Thyroid gland (tissue), 4 donors: ENCODE data around the gene MYMX. TPM values are rescaled to one million over a fixed set of nuclear protein-coding genes. Genes with fewer than 3 reads are reported as not detected.
"Not testable (repeated sequence)": the region's sequence is repeated elsewhere in the genome, so short reads cannot be mapped to it uniquely, and the experiment has no call there.

Experiments
- DNase-seq, 2 donors: peaks; one replicate each; pipeline ENCODE4 v3.0.0-alpha.2; 2019
- H3K27ac ChIP-seq, 3 donors: fragments of 200-600 bp; sonication (generic); 1 replicate in 2 of 3; 2 replicates in 1 of 3; pipeline ENCODE4 v1.5.1; 2016 to 2019; ENCODE audit warnings: mild to moderate bottlenecking in 1 of 3, moderate library complexity in 1 of 3
- H3K27me3 ChIP-seq: fragments of 200-600 bp; sonication (generic); one replicate; pipeline ENCODE4 v1.5.1; 2019
- H3K36me3 ChIP-seq, 2 donors: fragments of 200-600 bp; sonication (generic); one replicate each; pipeline ENCODE4 v1.5.1; 2016 to 2019
- H3K4me1 ChIP-seq, 2 donors: fragments of 200-600 bp; sonication (generic); one replicate each; pipeline ENCODE4 v1.5.1; 2017 to 2019
- H3K4me3 ChIP-seq, 3 donors: fragments of 200-600 bp; sonication (generic); replicated peaks in 1 of 3; 1 replicate in 2 of 3; 2 replicates in 1 of 3; pipeline ENCODE4 v1.5.1; 2016; ENCODE audit warnings: mild to moderate bottlenecking in 1 of 3
- H3K9me3 ChIP-seq: fragments of 200-600 bp; sonication (generic); one replicate; pipeline ENCODE4 v1.5.1; 2017
- POLR2A ChIP-seq, 2 donors: fragments of 450-650 bp; IDR thresholded peaks; one replicate each; pipeline ENCODE4 v1.6.1; 2017; ENCODE audit warnings: antibody characterized with exemption in 2 of 2, mild to moderate bottlenecking in 2 of 2, moderate library complexity in 1 of 2
- WGBS, 2 donors: methylation state at CpG; one replicate each; pipeline ENCODE4 v1.1.5; 2017; 5-methylcytosine and 5-hydroxymethylcytosine counted together
- intact Hi-C: fragments of 100-400 bp; cut with DNase I; formaldehyde crosslinking; loops from one replicate; pipeline ENCODE4 v1.15.1; 2023
- total RNA-seq, 4 donors: library from RNA; depleted of rRNA; stranded (reverse); fragments of >200 nt; gene quantifications; one replicate each; pipeline ENCODE4 v1.2.3, GENCODE V29; 2016
- TF ChIP-seq, protein P1 (sequence below), 6 experiments: fragments of 200-600 bp in 3 of 6; fragments of 450-650 bp in 3 of 6; sonication (generic) in 3 of 6; IDR thresholded peaks; one replicate each; pipeline ENCODE4 v1.5.1; 2016 to 2019; ENCODE audit warnings: antibody characterized with exemption in 6 of 6, mild to moderate bottlenecking in 2 of 6, inconsistent platforms in 1 of 6, moderate library complexity in 1 of 6

MYMX gene
- total RNA-seq, 4 donors from 2014 or later, result not detected

DNA sequence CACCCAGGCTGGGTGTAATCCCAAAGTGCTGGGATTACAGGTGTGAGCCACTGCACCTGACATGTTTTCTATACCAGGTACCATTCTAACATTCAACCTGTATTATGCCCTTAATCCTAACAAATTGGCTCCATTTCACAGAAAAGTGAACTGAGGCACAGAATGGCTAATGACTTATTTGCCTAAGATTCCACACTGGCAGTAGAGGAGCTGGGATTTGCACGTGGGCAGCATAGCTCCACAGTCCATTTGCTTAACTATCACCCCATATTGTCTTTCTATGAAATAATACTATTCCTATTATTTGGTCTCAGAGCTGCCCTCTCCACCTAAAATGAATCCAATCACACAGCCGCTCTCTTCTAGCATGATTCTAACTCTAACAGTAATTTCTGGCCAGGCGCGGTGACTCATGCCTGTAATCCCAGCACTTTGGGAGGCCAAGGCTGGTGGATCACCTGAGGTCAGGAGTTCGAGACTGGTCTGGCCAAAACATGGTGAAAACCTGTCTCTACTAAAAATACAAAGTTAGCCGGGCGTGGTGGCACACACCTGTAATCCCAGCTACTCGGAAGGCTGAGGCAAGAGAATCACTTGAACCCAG, 23.3 kb upstream of the MYMX start:
- no peak overlapping the region for H3K27ac ChIP-seq
- no peaks in the 10 kb centered on the region for H3K36me3 ChIP-seq
- no peak overlapping the region for H3K4me3 ChIP-seq
- no peaks in the 10 kb centered on the region for H3K27me3 ChIP-seq
- H3K4me1 ChIP-seq, result no peaks in the 10 kb centered on the region
- no peak for DNase-seq
- no peaks in the 10 kb centered on the region for H3K9me3 ChIP-seq
- TF ChIP-seq POLR2A (IDR thresholded peaks at IDR 0.05), result no peak
- TF ChIP-seq, protein P1, sequence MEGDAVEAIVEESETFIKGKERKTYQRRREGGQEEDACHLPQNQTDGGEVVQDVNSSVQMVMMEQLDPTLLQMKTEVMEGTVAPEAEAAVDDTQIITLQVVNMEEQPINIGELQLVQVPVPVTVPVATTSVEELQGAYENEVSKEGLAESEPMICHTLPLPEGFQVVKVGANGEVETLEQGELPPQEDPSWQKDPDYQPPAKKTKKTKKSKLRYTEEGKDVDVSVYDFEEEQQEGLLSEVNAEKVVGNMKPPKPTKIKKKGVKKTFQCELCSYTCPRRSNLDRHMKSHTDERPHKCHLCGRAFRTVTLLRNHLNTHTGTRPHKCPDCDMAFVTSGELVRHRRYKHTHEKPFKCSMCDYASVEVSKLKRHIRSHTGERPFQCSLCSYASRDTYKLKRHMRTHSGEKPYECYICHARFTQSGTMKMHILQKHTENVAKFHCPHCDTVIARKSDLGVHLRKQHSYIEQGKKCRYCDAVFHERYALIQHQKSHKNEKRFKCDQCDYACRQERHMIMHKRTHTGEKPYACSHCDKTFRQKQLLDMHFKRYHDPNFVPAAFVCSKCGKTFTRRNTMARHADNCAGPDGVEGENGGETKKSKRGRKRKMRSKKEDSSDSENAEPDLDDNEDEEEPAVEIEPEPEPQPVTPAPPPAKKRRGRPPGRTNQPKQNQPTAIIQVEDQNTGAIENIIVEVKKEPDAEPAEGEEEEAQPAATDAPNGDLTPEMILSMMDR (IDR thresholded peaks at IDR 0.05), result no peak
- WGBS, 2 donors, result 88 to 92% methylated on average over 8 of the region's 8 CpGs
- intact Hi-C loops, result no loop called here

DNA sequence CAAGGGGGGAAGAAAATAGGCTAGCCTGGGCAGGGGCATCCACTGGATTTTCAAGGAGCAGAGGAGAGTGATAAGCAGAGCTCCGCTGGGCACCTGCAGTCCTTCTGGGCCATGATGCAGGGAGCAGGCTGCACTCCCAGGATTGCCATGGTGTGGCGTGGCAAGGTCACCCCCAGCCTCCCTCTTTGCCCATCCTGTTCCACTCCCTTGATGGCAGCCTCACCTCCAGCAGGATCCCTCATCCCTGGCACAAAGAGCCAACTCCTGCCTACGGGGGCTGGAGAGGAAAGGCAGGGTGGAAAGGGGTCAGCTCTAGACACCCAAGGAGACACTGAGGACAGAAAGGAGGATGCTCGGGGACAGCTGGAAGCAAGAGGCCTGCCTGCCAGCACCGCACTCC, 22.4 kb upstream of the MYMX start:
- WGBS, 2 donors, result 84 to 91% methylated on average over 5 of the region's 5 CpGs
- H3K4me1 ChIP-seq, result no peaks in the 10 kb centered on the region
- intact Hi-C loops, result no loop called here
- no peaks in the 10 kb centered on the region for H3K9me3 ChIP-seq
- TF ChIP-seq, protein P1 (IDR thresholded peaks at IDR 0.05), result no peak
- no peak for TF ChIP-seq POLR2A (IDR thresholded peaks at IDR 0.05)
- H3K27ac ChIP-seq, result no peak overlapping the region
- no peaks in the 10 kb centered on the region for H3K27me3 ChIP-seq
- H3K36me3 ChIP-seq, result no peaks in the 10 kb centered on the region
- DNase-seq, result no peak
- H3K4me3 ChIP-seq, result no peak overlapping the region

DNA sequence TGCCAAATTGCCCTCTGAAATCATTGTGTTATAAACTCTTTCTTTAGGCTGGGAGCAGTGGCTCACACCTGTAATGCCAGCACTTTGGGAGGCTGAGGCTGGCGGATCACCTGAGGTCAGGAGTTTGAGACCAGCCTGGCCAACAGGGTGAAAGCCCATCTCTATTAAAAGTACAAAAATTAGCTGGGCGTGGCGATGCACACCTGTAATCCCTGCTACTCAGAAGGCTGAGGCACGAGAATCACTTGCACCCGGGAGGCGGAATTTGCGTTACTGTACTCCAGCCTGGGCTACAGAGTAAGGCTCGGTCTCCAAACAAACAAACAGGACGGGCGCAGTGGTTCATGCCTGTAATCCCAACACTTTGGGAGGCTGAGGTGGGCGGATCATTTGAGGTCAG, 20.4 kb upstream of the MYMX start:
- H3K27me3 ChIP-seq, DNase-seq, intact Hi-C loops, H3K4me1 ChIP-seq, H3K36me3 ChIP-seq, H3K27ac ChIP-seq, H3K4me3 ChIP-seq, H3K9me3 ChIP-seq: not testable (repeated sequence)
- WGBS, 2 donors, result 90 to 93% methylated on average over 11 of the region's 11 CpGs

DNA sequence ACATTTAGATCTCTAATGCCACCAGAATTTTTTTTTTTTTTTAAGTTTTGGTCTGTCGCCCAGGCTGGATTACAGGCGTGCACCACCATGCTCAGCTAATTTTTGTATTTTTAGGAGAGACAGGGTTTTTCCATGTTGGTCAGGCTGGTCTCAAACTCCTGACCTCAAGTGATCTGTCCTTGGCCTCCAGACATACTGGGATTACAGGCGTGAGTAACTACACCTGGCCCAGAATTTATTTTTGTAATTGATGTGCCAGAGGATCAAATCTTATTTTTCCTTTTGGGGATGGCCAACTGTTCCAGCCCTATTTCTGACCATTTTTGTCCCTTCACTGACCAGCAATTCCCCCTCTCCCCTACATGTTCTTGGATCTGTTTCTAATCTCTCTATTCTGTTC, 18.0 kb upstream of the MYMX start:
- Histone ChIP-seq H3K27ac (no peak overlapping the region), H3K9me3 (no peaks in the 10 kb centered on the region), H3K4me1 (peaks cover 3 to 8% of the 10 kb centered on the region in 2 donors), H3K4me3 (no peak overlapping the region), H3K27me3 (no peaks in the 10 kb centered on the region), H3K36me3 (no peaks in the 10 kb centered on the region)
- 88 to 93% methylated on average over 3 of the region's 3 CpGs for WGBS, 2 donors
- no peak for DNase-seq
- intact Hi-C loops, result no loop called here
- no peak for TF ChIP-seq POLR2A (IDR thresholded peaks at IDR 0.05)
- TF ChIP-seq, protein P1 (IDR thresholded peaks at IDR 0.05), result no peak

DNA sequence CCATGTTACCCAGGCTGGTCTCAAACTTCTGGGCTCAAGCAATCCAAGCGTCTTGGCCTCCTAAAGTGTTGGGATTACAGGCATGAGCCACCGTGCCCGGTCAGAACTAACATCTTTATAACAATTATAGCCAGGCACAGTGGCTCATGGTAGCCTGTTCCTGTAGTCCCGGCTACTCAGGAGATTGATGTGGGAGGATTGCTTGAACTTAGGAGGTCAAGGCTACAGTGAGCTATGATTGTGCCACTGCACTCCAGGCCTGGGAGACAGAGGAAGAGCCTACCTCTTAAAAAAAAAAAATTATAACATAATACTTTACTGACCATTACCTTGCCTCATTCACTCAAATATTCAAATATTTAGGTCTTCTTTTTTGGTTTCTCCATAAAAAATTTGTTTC, 16.8 kb upstream of the MYMX start:
- intact Hi-C loops, result no loop called here
- 95 to 96% methylated on average over 4 of the region's 4 CpGs for WGBS, 2 donors
- Histone ChIP-seq H3K9me3 (no peaks in the 10 kb centered on the region), H3K4me3 (no peak overlapping the region), H3K4me1 (peaks cover 3 to 8% of the 10 kb centered on the region in 2 donors), H3K36me3 (no peaks in the 10 kb centered on the region), H3K27me3 (no peaks in the 10 kb centered on the region), H3K27ac (no peak overlapping the region)
- no peak for TF ChIP-seq POLR2A (IDR thresholded peaks at IDR 0.05)
- TF ChIP-seq, protein P1 (IDR thresholded peaks at IDR 0.05), result no peak
- no peak for DNase-seq

DNA sequence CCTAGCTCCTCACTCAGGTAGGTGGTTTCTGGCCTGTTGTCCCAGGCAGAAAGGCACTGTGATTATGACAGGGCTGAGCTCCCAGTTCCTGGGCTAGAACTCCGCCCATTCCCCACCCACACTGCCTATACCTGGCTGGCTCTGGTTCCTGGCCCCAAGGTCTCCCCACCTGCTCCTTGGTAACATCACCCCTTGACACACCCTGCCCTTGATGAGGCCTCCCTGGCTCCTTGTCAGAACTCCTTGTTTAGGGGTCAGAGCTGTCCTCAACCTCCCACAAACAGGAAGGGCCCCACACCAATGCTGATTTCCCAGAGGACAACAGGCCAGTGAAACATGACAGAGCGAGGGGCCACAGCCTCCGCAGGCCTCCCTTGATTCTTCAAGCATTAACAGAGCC, 15.5 kb upstream of the MYMX start:
- H3K4me1 ChIP-seq, result peaks cover 3 to 8% of the 10 kb centered on the region in 2 donors
- intact Hi-C loops, result no loop called here
- H3K27me3 ChIP-seq, result no peaks in the 10 kb centered on the region
- H3K4me3 ChIP-seq, result no peak overlapping the region
- DNase-seq, result no peak
- no peaks in the 10 kb centered on the region for H3K36me3 ChIP-seq
- TF ChIP-seq POLR2A (IDR thresholded peaks at IDR 0.05), result no peak
- TF ChIP-seq, protein P1 (IDR thresholded peaks at IDR 0.05), result no peak
- H3K9me3 ChIP-seq, result no peaks in the 10 kb centered on the region
- H3K27ac ChIP-seq, result no peak overlapping the region
- 68 to 83% methylated on average over 2 to 3 of the region's 3 CpGs for WGBS, 2 donors
